ENCODE results near the gene EEA1.

DNA sequence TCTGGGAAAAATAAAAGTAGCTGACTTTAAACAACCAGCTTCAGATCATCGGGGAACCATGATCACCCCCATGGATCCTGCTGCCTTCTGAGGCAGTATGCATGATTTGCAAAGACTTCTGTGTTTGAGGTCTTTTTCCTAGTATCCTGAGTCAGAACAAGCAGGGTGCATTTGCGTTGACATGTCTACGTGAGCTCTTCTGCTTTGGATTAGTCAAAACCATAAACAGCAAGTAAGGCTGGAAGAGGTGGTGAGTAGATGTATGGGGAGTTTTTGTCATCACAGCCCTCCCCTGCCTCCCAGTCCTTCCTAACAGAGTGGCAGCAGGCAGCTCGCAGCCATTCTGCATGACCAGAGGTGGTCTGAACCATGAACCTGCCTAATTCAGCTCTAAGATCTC, 202.2 kb downstream of the EEA1 start:
- TF ChIP-seq CTCF (IDR thresholded peaks at IDR 0.05) (no peak), POLR2A (IDR thresholded peaks at IDR 0.05) (no peak), EP300 (IDR thresholded peaks at IDR 0.05) (no peak)
